ENCODE data around the gene IL18.

GRCh38 chr11:112210890-112211289, 47.0 kb upstream of the IL18 start:
- TF ChIP-seq CTCF (IDR thresholded peaks at IDR 0.05) = no peak
- TF ChIP-seq POLR2A (IDR thresholded peaks at IDR 0.05) = no peak

Measured in thyroid gland (tissue), 4 donors.